ENCODE results near the gene CUL1.

The CUL1 gene

GRCh38 chr7:148698397-148699023 is at the start of gene CUL1:
Gene CUL1, plus strand, starts transcription at chr7:148698903. Its CDS starts 31,220 bp downstream, at chr7:148730123.
- peak; percentile 76 for DNase-seq (ENCODE audit: low read depth)

- DNase-seq (ENCODE audit: low read depth): no peak
These were observed 48.4 kb upstream of the CUL1 start for GRCh38 chr7:148650232-148650858.

GRCh38 chr7:148652773-148653172 is 45.9 kb upstream of the CUL1 start:
- no peak for DNase-seq (ENCODE audit: low read depth)

GRCh38 chr7:148657929-148658328 is 40.8 kb upstream of the CUL1 start:
- DNase-seq (ENCODE audit: low read depth): no peak

DNA sequence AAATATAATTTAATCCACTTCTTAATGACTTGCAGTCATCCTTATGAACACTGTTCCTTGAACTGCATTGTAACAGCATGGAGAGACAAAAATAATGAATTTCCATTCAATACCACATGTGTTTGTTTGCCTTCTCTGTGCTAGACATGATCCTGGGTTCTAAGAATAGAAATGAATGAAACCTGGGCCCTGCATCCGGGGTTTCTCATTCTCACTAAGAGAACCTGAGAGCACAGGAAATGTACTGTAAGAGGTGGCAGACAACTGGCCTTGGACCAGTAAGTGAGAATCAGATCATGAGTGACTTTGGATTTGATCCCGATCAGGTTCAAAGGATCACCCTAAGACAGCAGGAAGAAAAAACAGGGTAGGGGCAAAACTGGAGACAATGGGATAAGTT is 37.2 kb upstream of the CUL1 start:
- DNase-seq (ENCODE audit: low read depth): no peak

GRCh38 chr7:148662646-148663045 is 36.1 kb upstream of the CUL1 start:
- no peak for DNase-seq (ENCODE audit: low read depth)

DNA sequence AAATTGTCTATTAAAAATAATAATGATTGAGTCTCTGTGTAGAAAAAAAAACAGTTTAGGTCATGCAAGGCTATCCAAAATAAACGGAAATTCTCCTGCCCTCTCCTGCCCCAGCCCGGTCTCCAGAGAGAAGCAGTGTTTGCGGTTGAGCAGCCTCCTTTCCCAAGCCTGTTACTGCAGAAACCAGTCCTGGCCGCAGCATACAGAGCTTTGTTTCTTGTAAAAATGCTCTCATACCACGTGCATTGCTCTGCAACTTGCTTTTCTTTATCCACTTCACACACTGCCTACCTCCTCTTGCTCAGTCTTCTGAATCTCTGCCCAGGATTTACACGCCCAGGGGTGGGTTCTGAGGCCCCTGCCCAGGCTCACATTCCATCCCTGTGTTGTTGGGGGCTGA is 34.4 kb upstream of the CUL1 start:
- no peak for DNase-seq (ENCODE audit: low read depth)

DNA sequence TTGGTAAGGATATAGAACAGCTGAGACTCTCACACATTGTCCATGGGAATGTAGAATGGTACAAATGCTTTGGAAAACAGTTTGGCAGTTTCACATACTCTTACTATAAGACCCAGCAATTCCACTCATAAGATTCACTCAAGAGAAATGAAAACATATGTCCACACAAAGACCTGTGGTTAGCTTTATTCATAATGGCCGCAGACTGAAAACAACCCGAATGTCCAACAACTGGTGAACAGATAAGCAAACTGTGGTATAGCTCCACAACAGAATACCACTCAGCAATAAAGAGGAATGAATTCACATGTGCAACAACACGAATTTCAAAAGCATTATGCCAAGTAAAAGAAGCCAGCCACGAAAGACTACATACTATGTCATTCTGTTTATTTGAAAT is 33.5 kb upstream of the CUL1 start:
- no peak for DNase-seq (ENCODE audit: low read depth)

GRCh38 chr7:148669927-148670326 is 28.8 kb upstream of the CUL1 start:
- no peak for DNase-seq (ENCODE audit: low read depth)

DNA sequence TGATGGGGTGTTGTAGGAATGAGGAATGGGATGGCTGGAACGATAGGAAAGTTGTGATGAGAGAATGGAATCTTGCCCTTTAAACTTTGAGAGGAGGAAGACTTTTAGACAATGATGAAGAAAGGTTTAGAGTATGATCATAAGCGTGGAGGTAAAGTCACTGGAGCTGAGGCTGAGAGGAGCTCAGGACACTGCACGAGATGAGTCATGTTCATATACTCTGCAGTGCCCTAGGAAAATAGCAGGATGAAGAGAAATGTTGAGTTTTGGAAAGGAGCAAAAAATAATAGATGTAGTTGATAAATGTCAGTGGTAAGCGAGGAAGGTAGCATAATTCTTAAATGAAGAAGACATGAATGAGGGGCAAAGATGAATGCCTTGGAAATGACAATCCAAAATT is 28.3 kb upstream of the CUL1 start:
- DNase-seq (ENCODE audit: low read depth): no peak

GRCh38 chr7:148670807-148671206 is 27.9 kb upstream of the CUL1 start:
- no peak for DNase-seq (ENCODE audit: low read depth)

GRCh38 chr7:148672041-148672440 is 26.7 kb upstream of the CUL1 start:
- DNase-seq (ENCODE audit: low read depth): no peak

GRCh38 chr7:148674689-148675088 is 24.0 kb upstream of the CUL1 start:
- DNase-seq (ENCODE audit: low read depth): no peak

- DNase-seq (ENCODE audit: low read depth): no peak
These were observed 22.4 kb upstream of the CUL1 start for GRCh38 chr7:148676291-148676690.

DNA sequence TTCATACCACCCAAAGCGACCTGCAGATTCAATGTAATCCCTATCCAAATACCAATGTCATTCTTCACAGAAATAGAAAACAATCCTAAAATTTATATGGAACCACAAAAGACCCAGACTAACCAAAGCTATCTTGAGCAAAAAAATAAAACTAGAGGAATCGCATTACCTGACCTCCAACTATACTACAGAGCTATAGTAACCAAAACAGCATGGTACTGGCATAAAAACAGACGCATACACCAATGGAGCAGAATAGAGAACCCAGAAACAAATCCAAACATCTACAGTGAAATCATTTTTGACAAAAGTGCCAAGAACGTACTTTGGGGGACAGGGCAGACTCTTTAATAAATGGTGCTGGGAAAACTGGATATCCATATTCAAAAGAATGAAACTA is 16.9 kb upstream of the CUL1 start:
- no peak for DNase-seq (ENCODE audit: low read depth)

DNA sequence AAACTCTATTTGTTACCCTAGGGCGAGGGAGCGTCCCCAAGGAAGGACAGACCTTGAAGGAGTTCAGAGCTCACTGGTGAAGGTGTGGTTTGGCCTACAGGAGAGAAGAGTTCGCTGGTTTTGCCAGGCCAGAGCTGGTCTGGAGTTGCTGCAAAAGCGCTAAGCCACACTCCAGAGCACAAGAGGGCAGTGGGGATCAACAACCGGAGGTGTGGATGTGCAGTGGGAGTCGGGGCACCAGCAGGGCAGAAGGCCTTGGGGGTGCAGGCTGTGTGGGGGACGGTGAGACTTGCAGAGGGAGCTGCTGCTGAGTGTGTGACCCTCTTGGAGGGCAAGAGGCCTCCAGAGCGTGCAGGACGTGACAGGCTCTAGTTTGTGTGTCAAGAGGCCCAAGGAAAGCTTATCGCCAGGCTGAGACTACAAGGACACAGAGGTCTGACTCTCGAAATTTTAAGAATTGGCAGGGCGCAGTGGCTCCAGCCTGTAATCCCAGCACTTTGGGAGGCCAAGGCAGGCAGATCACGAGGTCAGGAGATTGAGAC is 14.3 kb upstream of the CUL1 start:
- no peak for DNase-seq (ENCODE audit: low read depth)

DNA sequence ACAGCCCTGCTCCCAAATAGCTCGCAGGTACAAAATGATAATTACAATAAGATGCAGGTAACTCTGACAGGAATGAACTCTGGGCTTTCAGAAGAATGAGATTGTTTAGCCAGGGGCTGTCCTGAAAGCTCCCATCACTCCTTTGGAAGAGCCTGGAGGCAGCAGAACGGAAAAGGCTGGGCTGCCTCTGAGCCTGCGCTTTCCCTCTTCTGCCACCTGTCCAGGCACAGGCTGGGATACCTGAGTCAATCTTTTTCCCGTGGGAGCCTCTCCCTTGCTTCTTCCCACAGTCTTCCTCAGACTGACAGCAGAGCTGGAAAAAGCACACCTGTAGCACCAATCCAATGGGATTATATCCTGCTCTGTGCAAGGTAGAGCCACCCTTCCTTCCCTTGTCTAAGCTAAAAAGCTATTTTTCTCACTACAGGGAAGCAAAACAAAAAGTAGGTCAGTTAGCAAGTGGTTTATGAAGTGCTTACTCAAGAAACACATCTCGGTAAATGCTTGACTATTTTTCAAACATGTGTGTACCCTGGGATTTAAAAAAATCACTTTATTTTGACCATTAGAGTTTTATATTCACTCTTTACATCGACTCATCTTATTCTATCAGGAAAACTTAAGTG is 12.3 kb upstream of the CUL1 start:
- DNase-seq (ENCODE audit: low read depth): no peak

DNA sequence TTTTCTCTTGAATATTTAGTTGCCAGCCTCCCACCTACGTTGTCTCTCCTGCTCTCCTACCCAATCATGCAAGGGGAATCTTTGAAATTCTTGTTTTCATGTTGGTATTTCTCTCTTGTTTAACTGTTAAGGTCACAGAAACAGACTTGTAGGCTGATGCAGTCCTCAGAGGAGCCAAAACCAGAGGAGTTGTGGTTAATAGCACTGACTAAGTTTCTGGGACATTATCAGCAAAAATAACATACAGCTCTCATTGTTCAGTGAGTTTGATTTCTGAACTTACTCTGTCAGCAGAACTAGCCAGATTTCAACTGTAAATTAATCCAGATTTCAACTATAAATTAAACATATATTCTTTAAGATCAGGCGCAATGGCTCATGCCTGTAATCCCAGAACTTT is 11.1 kb upstream of the CUL1 start:
- no peak for DNase-seq (ENCODE audit: low read depth)

GRCh38 chr7:148688526-148688925 is 10.2 kb upstream of the CUL1 start:
- DNase-seq (ENCODE audit: low read depth): no peak

- DNase-seq (ENCODE audit: low read depth): no peak
These were observed 5.1 kb upstream of the CUL1 start for GRCh38 chr7:148693651-148694050.

GRCh38 chr7:148694631-148695030 is 4.1 kb upstream of the CUL1 start:
- DNase-seq (ENCODE audit: low read depth): no peak

DNA sequence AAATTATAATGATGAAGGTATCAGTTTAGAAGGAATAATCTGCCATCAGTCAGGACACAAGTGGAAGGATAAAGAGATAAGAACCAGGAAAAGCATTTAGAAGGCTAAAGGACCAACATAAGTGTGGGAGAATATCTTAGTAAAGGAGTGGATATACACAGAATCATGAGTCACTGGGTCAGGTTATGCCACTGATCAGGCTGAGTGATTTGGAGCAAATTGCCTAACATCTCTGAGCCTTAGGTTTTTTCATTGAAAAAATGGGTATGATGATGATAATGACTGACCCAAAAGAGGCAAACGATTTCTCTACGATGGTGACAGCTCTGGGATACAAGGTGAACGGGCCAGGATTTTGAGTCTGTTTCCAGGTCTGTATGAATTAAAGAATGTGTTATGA is 2.8 kb upstream of the CUL1 start:
- no peak for DNase-seq (ENCODE audit: low read depth)

DNA sequence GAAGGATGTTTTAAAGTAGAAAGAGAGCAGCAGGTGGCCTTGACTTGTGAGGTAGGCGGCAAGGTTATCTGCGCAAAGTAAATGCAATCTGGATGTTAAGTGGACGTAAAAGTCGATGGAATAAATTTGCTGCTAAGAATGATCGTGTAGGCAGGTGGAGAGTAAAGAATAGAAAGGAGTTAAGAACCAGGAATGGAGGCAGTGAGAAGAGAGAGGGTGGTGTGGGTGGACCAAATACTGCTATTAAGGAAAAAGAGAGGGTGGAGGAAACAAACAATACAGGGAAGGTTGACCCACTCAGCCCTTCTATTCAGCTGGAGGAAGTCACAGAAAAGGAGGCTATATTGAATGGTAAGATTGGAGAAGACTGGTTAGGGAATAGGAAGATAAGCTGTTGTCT is 1.9 kb upstream of the CUL1 start:
- no peak for DNase-seq (ENCODE audit: low read depth)
